ENCODE results near the gene THAP12. TPM values are rescaled to one million over a fixed set of nuclear protein-coding genes. Genes with fewer than 3 reads are reported as not detected.

Gene THAP12
- total and polyA plus RNA-seq, 10 of the 15 experiments (the other 5 are each of a cell fraction or from before 2014, with no cell fraction given) = 12.6 to 45.6 (median 22.3) TPM

- RAD21 ChIA-PET (ENCODE audit: unreplicated experiment) = no interaction called here
- TF ChIP-seq SIX5 (IDR thresholded peaks at IDR 0.05; ENCODE audit: low read depth, low read length, severe bottlenecking) (no peak), EZH2 (IDR thresholded peaks at IDR 0.05; ENCODE audit: borderline replicate concordance, control insufficient read depth, low read depth, low read length) (no peak), NR2C1 (IDR thresholded peaks at IDR 0.05) (no peak), BCLAF1 (IDR thresholded peaks at IDR 0.05) (no peak), PAX8 (IDR thresholded peaks at IDR 0.05) (no peak), POU2F2 (IDR thresholded peaks at IDR 0.05; ENCODE audit: borderline replicate concordance, low read depth, low read length) (no peak), MEF2B (IDR thresholded peaks at IDR 0.05; ENCODE audit: partially characterized antibody, poor library complexity, severe bottlenecking) (no peak), HSF1 (IDR thresholded peaks at IDR 0.05; ENCODE audit: low read depth, low read length) (no peak), EGR1 (IDR thresholded peaks at IDR 0.05; ENCODE audit: borderline replicate concordance in 1 of 2, low read depth in 2 of 2, low read length in 2 of 2) (no peak), SMAD5 (IDR thresholded peaks at IDR 0.05; ENCODE audit: low read depth) (no peak), ZBED1 (IDR thresholded peaks at IDR 0.05; ENCODE audit: borderline replicate concordance) (no peak), ATF7 (IDR thresholded peaks at IDR 0.05; ENCODE audit: low read depth) (no peak), RAD51 (IDR thresholded peaks at IDR 0.05) (no peak), ELK1 (IDR thresholded peaks at IDR 0.05; ENCODE audit: low read depth, low read length) (no peak), WRNIP1 (IDR thresholded peaks at IDR 0.05; ENCODE audit: borderline replicate concordance, low read depth, low read length) (no peak), SKIL (IDR thresholded peaks at IDR 0.05; ENCODE audit: low read depth, poor library complexity, severe bottlenecking) (no peak), TCF3 (IDR thresholded peaks at IDR 0.05; ENCODE audit: borderline replicate concordance, insufficient read depth, low read depth, low read length) (no peak), NBN (IDR thresholded peaks at IDR 0.05) (no peak), TAF1 (IDR thresholded peaks at IDR 0.05; ENCODE audit: borderline replicate concordance, low read depth, low read length) (no peak)
- H4K20me1 ChIP-seq (ENCODE audit: control insufficient read depth, insufficient read depth) = no peaks in the 10 kb centered on the region
- no peak for DNase-seq (ENCODE audit: low read depth, low spot score)
- no peak for FAIRE-seq
- no peaks in the 10 kb centered on the region for H3K4me1 ChIP-seq (ENCODE audit: control insufficient read depth, insufficient read depth, low read length)
- H3K4me2 ChIP-seq (ENCODE audit: control insufficient read depth, insufficient read depth) = no peak overlapping the region
- ATAC-seq = no peak
- H3K9me3 ChIP-seq (replicated peaks; ENCODE audit: control insufficient read depth, insufficient read depth, low read length) = no peaks in the 10 kb centered on the region
- no peak overlapping the region for H3K27ac ChIP-seq (ENCODE audit: control insufficient read depth, insufficient read depth)
- CTCF ChIA-PET = no interaction called here
- POLR2A ChIA-PET = no interaction called here
- 95% methylated on average over 1 of the region's 1 CpG for WGBS (ENCODE audit: insufficient coverage, insufficient replicate concordance, low lambda C conversion rate, missing lambda C conversion rate)
- no peaks in the 10 kb centered on the region for H3K79me2 ChIP-seq (ENCODE audit: control insufficient read depth, insufficient read depth, low read length)
- intact Hi-C loops (cut with micrococcal nuclease; ENCODE audit: unreplicated experiment) (no loop called here), in situ Hi-C loops (cut with MboI) (no loop called here)
- SMC1A ChIA-PET (ENCODE audit: uncharacterized antibody, unreplicated experiment) = no interaction called here
- H2AFZ ChIP-seq (ENCODE audit: control insufficient read depth, low read depth, low read length) = no peak overlapping the region
- no peak overlapping the region for H3K4me3 ChIP-seq
- no peaks in the 10 kb centered on the region for H3K36me3 ChIP-seq (ENCODE audit: control insufficient read depth in 2 of 2, insufficient read depth in 2 of 2, low read length in 1 of 2)
- no peaks in the 10 kb centered on the region for H3K27me3 ChIP-seq (replicated peaks in 1 of 2; ENCODE audit: control insufficient read depth in 2 of 2, insufficient read depth in 2 of 2, low read length in 1 of 2)
- H3K9ac ChIP-seq (ENCODE audit: control insufficient read depth, insufficient read depth, low read length) = no peak overlapping the region
- BruUV-seq (replicated peaks) = no TSS peak
Measured at GRCh38 chr11:76392870-76393269, 11.9 kb upstream of the THAP12 start.

Measured in GM12878 (cell line).